Heart left ventricle (tissue), 13 donors: Measurements from ENCODE around the gene TMEM52B.

Experiments
- POLR2A ChIP-seq, 2 donors: fragments of 450-650 bp; IDR thresholded peaks; one replicate each; pipeline ENCODE4 v1.6.1; 2017; ENCODE audit warnings: antibody characterized with exemption in 2 of 2, mild to moderate bottlenecking in 2 of 2, moderate library complexity in 2 of 2
- TF ChIP-seq, protein P1 (sequence below), 12 donors: fragments of 200-600 bp; sonication (generic) in 4 of 12; IDR thresholded peaks; one replicate each; pipeline versions ENCODE4 v1.5.0 to v1.8.0; 2018 to 2022; ENCODE audit warnings: antibody characterized with exemption in 12 of 12, mild to moderate bottlenecking in 5 of 12
- donor health status: ischemic (EF 13 %, LVEDD 7.1; RV severe dilation, severe dysfunction).
- donor health status: DM: no; HTN: yes; CAD: no.
- donor health status: DM: no; HTN: no; CAD: no.
- donor health status: ischemic (EF 25% LVEDD 6.9; RV normal size, moderate dysfunction).
- donor health status: ischemic (EF 25% LVEDD 5.7; RV mildly dilated, moderate dysfunction).
- donor health status: ischemic (EF 35%, LVEDD 5.7; RV mildly dilated, moderate dysfunction).
- donor health status: nonischemic (EF 11% LVEDD 7.7; RV severe dilation, severe dysfunction).
- donor health status: DM: yes; HTN: yes; CAD: no.
- donor health status: PGD.
- donor health status: ischemic (EF 29% LVEDD 5.4; RV normal size, mild dysfunction).
- donor health status: nonischemic (EF 23%, LVEDD 6.1; RV moderate dilation, normal function).

DNA sequence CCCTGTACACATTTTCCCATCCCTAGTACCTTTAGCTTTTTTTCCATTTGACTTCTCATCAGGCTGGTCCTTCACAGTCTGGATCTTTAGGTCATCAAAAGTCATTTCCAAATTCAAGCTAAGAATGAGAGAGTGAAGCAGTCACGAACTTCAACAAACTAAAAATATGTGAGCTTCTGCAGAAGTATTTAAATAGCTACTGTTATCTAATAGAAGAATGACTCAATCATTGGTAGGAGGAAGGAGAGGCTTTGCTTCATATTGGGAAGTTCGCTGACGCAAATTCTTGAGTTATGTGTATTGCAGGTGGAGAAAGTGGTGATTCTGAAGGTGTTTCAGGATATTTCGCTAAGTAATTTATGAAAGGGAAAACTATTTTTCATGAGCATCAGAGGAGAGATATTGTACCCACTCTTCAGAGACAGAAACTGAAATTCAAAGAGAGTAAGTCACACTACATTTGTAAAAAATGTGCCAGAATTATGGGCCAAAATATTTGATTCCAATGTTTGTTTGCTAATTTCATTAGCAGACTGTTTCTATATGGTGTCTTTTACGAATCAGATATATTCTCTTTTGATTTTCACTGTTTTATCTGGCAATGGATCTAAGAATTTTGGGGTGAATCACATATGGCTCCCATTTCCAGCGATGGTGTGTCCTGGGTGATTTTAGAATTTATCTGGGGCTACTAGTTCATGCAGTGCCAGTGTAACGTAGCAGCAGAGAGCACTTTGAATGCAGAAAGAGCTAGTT, 6.7 kb upstream of the TMEM52B start, which contains the start of gene OLR1:
- TF ChIP-seq, protein P1, sequence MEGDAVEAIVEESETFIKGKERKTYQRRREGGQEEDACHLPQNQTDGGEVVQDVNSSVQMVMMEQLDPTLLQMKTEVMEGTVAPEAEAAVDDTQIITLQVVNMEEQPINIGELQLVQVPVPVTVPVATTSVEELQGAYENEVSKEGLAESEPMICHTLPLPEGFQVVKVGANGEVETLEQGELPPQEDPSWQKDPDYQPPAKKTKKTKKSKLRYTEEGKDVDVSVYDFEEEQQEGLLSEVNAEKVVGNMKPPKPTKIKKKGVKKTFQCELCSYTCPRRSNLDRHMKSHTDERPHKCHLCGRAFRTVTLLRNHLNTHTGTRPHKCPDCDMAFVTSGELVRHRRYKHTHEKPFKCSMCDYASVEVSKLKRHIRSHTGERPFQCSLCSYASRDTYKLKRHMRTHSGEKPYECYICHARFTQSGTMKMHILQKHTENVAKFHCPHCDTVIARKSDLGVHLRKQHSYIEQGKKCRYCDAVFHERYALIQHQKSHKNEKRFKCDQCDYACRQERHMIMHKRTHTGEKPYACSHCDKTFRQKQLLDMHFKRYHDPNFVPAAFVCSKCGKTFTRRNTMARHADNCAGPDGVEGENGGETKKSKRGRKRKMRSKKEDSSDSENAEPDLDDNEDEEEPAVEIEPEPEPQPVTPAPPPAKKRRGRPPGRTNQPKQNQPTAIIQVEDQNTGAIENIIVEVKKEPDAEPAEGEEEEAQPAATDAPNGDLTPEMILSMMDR (IDR thresholded peaks at IDR 0.05), result no peak
- TF ChIP-seq POLR2A (IDR thresholded peaks at IDR 0.05), result no peak
